NCI-H1105 treated with DMSO at 0.1 percent for 48 hours (cell line): Measurements from ENCODE around the gene CLDN9.

ENCODE experiments used
- DNase-seq: peaks from one replicate; lab custom pipeline; 2025; lab: John Stamatoyannopoulos, UW

CLDN9 gene

GRCh38 chr16:2996298-2996697, 16.4 kb upstream of the CLDN9 start:
- no peak for DNase-seq

- DNase-seq = no peak
Measured at GRCh38 chr16:2999929-3000328, 12.8 kb upstream of the CLDN9 start.

- DNase-seq = no peak
Measured at GRCh38 chr16:3000540-3000939, 12.2 kb upstream of the CLDN9 start.

GRCh38 chr16:3001316-3001715, 11.4 kb upstream of the CLDN9 start:
- no peak for DNase-seq

- peak; percentile 91 for DNase-seq
Measured at GRCh38 chr16:3003582-3004270, 9.0 kb upstream of the CLDN9 start.

GRCh38 chr16:3004319-3004718, 8.4 kb upstream of the CLDN9 start:
- no peak for DNase-seq

- DNase-seq = no peak
Measured at GRCh38 chr16:3004781-3005284, 7.9 kb upstream of the CLDN9 start.

GRCh38 chr16:3007059-3007956, 5.4 kb upstream of the CLDN9 start:
- no peak for DNase-seq

GRCh38 chr16:3007957-3008689, 4.6 kb upstream of the CLDN9 start:
- no peak for DNase-seq

- no peak for DNase-seq
Measured at GRCh38 chr16:3008690-3009037, 4.1 kb upstream of the CLDN9 start.

GRCh38 chr16:3009568-3010390, 2.9 kb upstream of the CLDN9 start:
- DNase-seq = no peak

GRCh38 chr16:3010510-3010909, 2.2 kb upstream of the CLDN9 start:
- DNase-seq = no peak

GRCh38 chr16:3012246-3012645, 477 bp upstream of the CLDN9 start:
- DNase-seq = peak; percentile 80

- no peak for DNase-seq
Measured at GRCh38 chr16:3013491-3013951, 798 bp downstream of the CLDN9 start.

- no peak for DNase-seq
Measured at GRCh38 chr16:3013998-3014690, 1.4 kb downstream of the CLDN9 start.

GRCh38 chr16:3014971-3015370, 2.2 kb downstream of the CLDN9 start:
- DNase-seq = no peak

- no peak for DNase-seq
Measured at GRCh38 chr16:3015865-3016521, 3.3 kb downstream of the CLDN9 start.

GRCh38 chr16:3017344-3017743, 4.6 kb downstream of the CLDN9 start:
- no peak for DNase-seq

GRCh38 chr16:3017794-3018506, 5.2 kb downstream of the CLDN9 start, which contains the start of gene CLDN6:
TSS of gene CLDN6 (minus strand) at chr16:3018183. CDS start at chr16:3016021, 2,162 bp downstream.
- DNase-seq = no peak
